Heart right ventricle (tissue), 16 donors: ENCODE data around the gene PPP1R7. TPM values are rescaled to one million over a fixed set of nuclear protein-coding genes. Genes with fewer than 3 reads are reported as not detected.

Experiments
- ATAC-seq, 8 donors: fragments of 200-7000 bp; cut with Tn5 transposase; one replicate each; pipeline ENCODE4 v1.9.1; 2020; ENCODE audit warnings: mild to moderate bottlenecking in 8 of 8, moderate library complexity in 8 of 8, moderate number of reproducible peaks in 1 of 8
- DNase-seq, 2 donors: peaks; one replicate each; pipeline ENCODE4 v3.0.0-alpha.2; 2020
- H3K27ac ChIP-seq, 10 donors: fragments of 200-600 bp; sonication (generic) in 2 of 10; one replicate each; pipeline versions ENCODE4 v1.5.0 to v1.8.0; 2020 to 2022; ENCODE audit warnings: mild to moderate bottlenecking in 3 of 10
- H3K27me3 ChIP-seq, 7 donors: fragments of 200-600 bp; one replicate each; pipeline ENCODE4 v1.8.0; 2021 to 2022; ENCODE audit warnings: mild to moderate bottlenecking in 2 of 7
- H3K36me3 ChIP-seq, 9 donors: fragments of 200-600 bp; sonication (generic) in 1 of 9; one replicate each; pipeline versions ENCODE4 v1.5.0 to v1.8.0; 2020 to 2022; ENCODE audit warnings: mild to moderate bottlenecking in 2 of 9
- H3K4me1 ChIP-seq, 9 donors: fragments of 200-600 bp; sonication (generic) in 1 of 9; one replicate each; pipeline versions ENCODE4 v1.5.0 to v1.8.0; 2020 to 2022; ENCODE audit warnings: mild to moderate bottlenecking in 4 of 9
- H3K4me3 ChIP-seq, 10 donors: fragments of 200-600 bp; sonication (generic) in 2 of 10; one replicate each; pipeline versions ENCODE4 v1.5.0 to v1.8.0; 2020 to 2022; ENCODE audit warnings: mild to moderate bottlenecking in 7 of 10, moderate library complexity in 2 of 10
- H3K9me3 ChIP-seq, 11 donors: fragments of 200-600 bp in 10 of 11; sonication (generic) in 2 of 11; one replicate each; pipeline versions ENCODE4 v1.5.0 to v1.8.0; 2013 to 2022; ENCODE audit warnings: mild to moderate bottlenecking in 2 of 11, control low read depth in 1 of 11, moderate library complexity in 1 of 11
- CTCF ChIP-seq, 9 donors: fragments of 200-600 bp; sonication (generic) in 2 of 9; IDR thresholded peaks; one replicate each; pipeline versions ENCODE4 v1.5.0 to v1.8.0; 2021 to 2022; ENCODE audit warnings: antibody characterized with exemption in 9 of 9, mild to moderate bottlenecking in 5 of 9, moderate library complexity in 1 of 9
- WGBS, 2 donors: extraction: QIAGEN DNeasy Blood & Tissue Kit; methylation state at CpG; one replicate each; pipeline ENCODE4 v1.1.7; 2013; ENCODE audit warnings: inconsistent platforms in 1 of 2; 5-methylcytosine and 5-hydroxymethylcytosine counted together
- intact Hi-C, 10 donors: fragments of 100-400 bp; cut with DNase I; formaldehyde crosslinking; loops; one replicate each; pipeline versions ENCODE4 v1.11.1 to v1.14.2; 2022
- polyA plus RNA-seq, 2 donors: library from polyadenylated mRNA; stranded (reverse); fragments of 200-250 nt; gene quantifications; one replicate each; pipeline ENCODE4 v1.2.3, GENCODE V29; 2013
- total RNA-seq, 10 donors: library from RNA; stranded (reverse); fragmentation: NEBNext Ultra II Directional in 3 of 10; extraction: Animal tissue kit (Norgen Biotek cat#: 25700) in 3 of 10; gene quantifications; one replicate each; pipeline versions ENCODE4 v1.2.1 to v1.2.4, GENCODE V29; 2021 to 2023
- donor health status: Arrhythmogenic right ventricular cardiomyopathy.
- donor health status: ischemic (EF 13 %, LVEDD 7.1; RV severe dilation, severe dysfunction).
- donor health status: healthy with polysubstance abuse.
- donor health status: DM: no; HTN: yes; CAD: no.
- donor health status: DM: no; HTN: no; CAD: no.
- donor health status: ischemic (EF 25% LVEDD 6.9; RV normal size, moderate dysfunction).
- donor health status: ischemic (EF 25% LVEDD 5.7; RV mildly dilated, moderate dysfunction).
- donor health status: healthy.
- donor health status: DM: yes; HTN: yes; CAD: no.
- donor health status: Ischemic cardiomyopathy.
- donor health status: ischemic (EF 35%, LVEDD 5.7; RV mildly dilated, moderate dysfunction).
- donor health status: nonischemic (EF 11% LVEDD 7.7; RV severe dilation, severe dysfunction).
- donor health status: DM: yes; HTN: yes; CAD: no.
- donor health status: PGD.
- donor health status: ischemic (EF 29% LVEDD 5.4; RV normal size, mild dysfunction).
- donor health status: nonischemic (EF 23%, LVEDD 6.1; RV moderate dilation, normal function).

PPP1R7 gene
- total and polyA plus RNA-seq, 12 donors, result 64.1 to 91.3 (median 77.3) TPM

- ATAC-seq, result no peak
- no peak overlapping the region for H3K4me3 ChIP-seq
- 95 to 97% methylated on average over 18 of the region's 18 CpGs for WGBS, 2 donors
- intact Hi-C loops, result no loop called here
- no peaks in the 10 kb centered on the region for H3K4me1 ChIP-seq
- H3K27me3 ChIP-seq, result no peaks in the 10 kb centered on the region
- H3K9me3 ChIP-seq, result no peaks in the 10 kb centered on the region
- H3K36me3 ChIP-seq, result peaks cover 0 to 8% (median 0%) of the 10 kb centered on the region in 9 donors
- no peak overlapping the region for H3K27ac ChIP-seq
- TF ChIP-seq CTCF (IDR thresholded peaks at IDR 0.05), result no peak
- DNase-seq, result no peak
Measured at GRCh38 chr2:241126771-241127202, 23.5 kb upstream of the PPP1R7 start.

- no peaks in the 10 kb centered on the region for H3K27me3 ChIP-seq
- H3K4me1 ChIP-seq, result no peaks in the 10 kb centered on the region
- ATAC-seq (no peak), DNase-seq (no peak)
- no peak overlapping the region for H3K4me3 ChIP-seq
- no peak for TF ChIP-seq CTCF (IDR thresholded peaks at IDR 0.05)
- WGBS, 2 donors, result 93 to 95% methylated on average over 8 of the region's 8 CpGs
- intact Hi-C loops, result no loop called here
- H3K9me3 ChIP-seq, result no peaks in the 10 kb centered on the region
- peaks cover 0 to 8% (median 0%) of the 10 kb centered on the region in 9 donors for H3K36me3 ChIP-seq
- no peak overlapping the region for H3K27ac ChIP-seq
Measured at GRCh38 chr2:241128266-241128665, 22.0 kb upstream of the PPP1R7 start.

- intact Hi-C loops, result no loop called here
- WGBS, 2 donors, result 93 to 95% methylated on average over 12 of the region's 12 CpGs
- no peak overlapping the region for H3K27ac ChIP-seq
- H3K27me3 ChIP-seq, result no peaks in the 10 kb centered on the region
- TF ChIP-seq CTCF (IDR thresholded peaks at IDR 0.05), result no peak
- no peak overlapping the region for H3K4me3 ChIP-seq
- H3K36me3 ChIP-seq, result peaks cover 0 to 8% (median 0%) of the 10 kb centered on the region in 9 donors
- H3K4me1 ChIP-seq, result no peaks in the 10 kb centered on the region
- H3K9me3 ChIP-seq, result no peaks in the 10 kb centered on the region
- no peak for DNase-seq
- no peak for ATAC-seq
Measured at GRCh38 chr2:241129086-241129871, 21.0 kb upstream of the PPP1R7 start.

GRCh38 chr2:241130316-241130715, 20.0 kb upstream of the PPP1R7 start:
- Histone ChIP-seq H3K4me3 (no peak overlapping the region), H3K27me3 (no peaks in the 10 kb centered on the region), H3K27ac (no peak overlapping the region), H3K36me3 (peaks cover 0 to 8% (median 0%) of the 10 kb centered on the region in 9 donors), H3K9me3 (no peaks in the 10 kb centered on the region), H3K4me1 (no peaks in the 10 kb centered on the region)
- 93 to 95% methylated on average over 16 of the region's 16 CpGs for WGBS, 2 donors
- intact Hi-C loops, result no loop called here
- TF ChIP-seq CTCF (IDR thresholded peaks at IDR 0.05), result no peak
- DNase-seq, result no peak
- ATAC-seq, result no peak
